Fibroblast of lung (primary cell): ENCODE results near the gene SUPT20HL1. TPM values are rescaled to one million over a fixed set of nuclear protein-coding genes. Genes with fewer than 3 reads are reported as not detected.

Source experiments
- DNase-seq, 2 donors: peaks; one replicate each; pipeline versions ENCODE4 v3.0.0 to v3.0.0-alpha.2; 2010; ENCODE audit warnings: low read depth in 2 of 2
- H2AFZ ChIP-seq: 2 replicates; pipeline ENCODE4 v1.5.1; 2012; ENCODE audit warnings: low read length, control low read depth, inconsistent platforms
- H3K27ac ChIP-seq: 2 replicates; pipeline ENCODE4 v1.5.1; 2011; ENCODE audit warnings: low read length, control low read depth; ENCODE audit not compliant: insufficient read depth
- H3K27me3 ChIP-seq: 2 replicates; pipeline ENCODE4 v1.5.1; 2011; ENCODE audit warnings: mild to moderate bottlenecking, low read length; ENCODE audit not compliant: control insufficient read depth, insufficient read depth
- H3K36me3 ChIP-seq: 2 replicates; pipeline ENCODE4 v1.5.1; 2011; ENCODE audit warnings: low read length; ENCODE audit not compliant: control insufficient read depth, insufficient read depth
- H3K4me1 ChIP-seq: 2 replicates; pipeline ENCODE4 v1.5.1; 2011; ENCODE audit warnings: low read length; ENCODE audit not compliant: control insufficient read depth, insufficient read depth; ENCODE audit errors: extremely low read depth
- H3K4me2 ChIP-seq: 2 replicates; pipeline ENCODE4 v1.5.1; 2011; ENCODE audit warnings: low read length, control low read depth; ENCODE audit not compliant: insufficient read depth; ENCODE audit errors: extremely low read depth
- H3K4me3 ChIP-seq, 4 experiments: fragments of 200-600 bp in 1 of 4; sonication (generic) in 1 of 4; replicated peaks in 1 of 4; 2 replicates each; pipeline ENCODE4 v1.5.1; 2011 to 2016; ENCODE audit warnings: low read length in 4 of 4, low read depth in 3 of 4, mild to moderate bottlenecking in 3 of 4, control low read depth in 2 of 4, inconsistent platforms in 1 of 4, mixed read lengths in 1 of 4; ENCODE audit not compliant: insufficient read depth in 1 of 4; ENCODE audit errors: control extremely low read depth in 1 of 4
- H3K79me2 ChIP-seq: 2 replicates; pipeline ENCODE4 v1.5.1; 2012; ENCODE audit warnings: mild to moderate bottlenecking, low read length, inconsistent platforms; ENCODE audit not compliant: control insufficient read depth, insufficient read depth
- H3K9ac ChIP-seq: 2 replicates; pipeline ENCODE4 v1.5.1; 2011; ENCODE audit warnings: mild to moderate bottlenecking, low read length, control low read depth; ENCODE audit not compliant: insufficient read depth
- H3K9me3 ChIP-seq: 2 replicates; pipeline ENCODE4 v1.5.1; 2012; ENCODE audit warnings: low read depth, low read length; ENCODE audit not compliant: control insufficient read depth, insufficient read depth
- H4K20me1 ChIP-seq: 2 replicates; pipeline ENCODE4 v1.5.1; 2011; ENCODE audit warnings: low read length; ENCODE audit not compliant: control insufficient read depth, insufficient read depth; ENCODE audit errors: extremely low read depth
- EZH2 ChIP-seq: IDR thresholded peaks from 2 replicates; pipeline ENCODE4 v1.5.1; 2012; ENCODE audit warnings: low read length, control low read depth, mild to moderate bottlenecking; ENCODE audit errors: missing control alignments
- polyA plus RNA-seq, 2 donors: library from polyadenylated mRNA; depleted of rRNA in 1 of 2; stranded (reverse) in 1 of 2; unstranded in 1 of 2; fragments of >200 nt; gene quantifications; 2 replicates each; pipeline ENCODE4 v1.2.1, GENCODE V29; 2011 to 2012; ENCODE audit warnings: missing spikeins in 1 of 2
- total RNA-seq: library from RNA; depleted of rRNA; stranded (reverse); fragments of >200 nt; gene quantifications from 2 replicates; pipeline ENCODE4 v1.2.1, GENCODE V29; 2014
- TF ChIP-seq, protein P1 (sequence below), 2 donors: IDR thresholded peaks in 1 of 2; conservative IDR thresholded peaks in 1 of 2; 1 replicate in 1 of 2; 2 replicates in 1 of 2; pipeline ENCODE4 v1.5.1; 2011 to 2012; ENCODE audit warnings: low read length in 2 of 2, control low read depth in 1 of 2, inconsistent platforms in 1 of 2, low read depth in 1 of 2, mild to moderate bottlenecking in 1 of 2

SUPT20HL1 gene
- total and polyA plus RNA-seq, 2 donors (not counting 1 experiment from before 2014, with no cell fraction given): not detected

DNA sequence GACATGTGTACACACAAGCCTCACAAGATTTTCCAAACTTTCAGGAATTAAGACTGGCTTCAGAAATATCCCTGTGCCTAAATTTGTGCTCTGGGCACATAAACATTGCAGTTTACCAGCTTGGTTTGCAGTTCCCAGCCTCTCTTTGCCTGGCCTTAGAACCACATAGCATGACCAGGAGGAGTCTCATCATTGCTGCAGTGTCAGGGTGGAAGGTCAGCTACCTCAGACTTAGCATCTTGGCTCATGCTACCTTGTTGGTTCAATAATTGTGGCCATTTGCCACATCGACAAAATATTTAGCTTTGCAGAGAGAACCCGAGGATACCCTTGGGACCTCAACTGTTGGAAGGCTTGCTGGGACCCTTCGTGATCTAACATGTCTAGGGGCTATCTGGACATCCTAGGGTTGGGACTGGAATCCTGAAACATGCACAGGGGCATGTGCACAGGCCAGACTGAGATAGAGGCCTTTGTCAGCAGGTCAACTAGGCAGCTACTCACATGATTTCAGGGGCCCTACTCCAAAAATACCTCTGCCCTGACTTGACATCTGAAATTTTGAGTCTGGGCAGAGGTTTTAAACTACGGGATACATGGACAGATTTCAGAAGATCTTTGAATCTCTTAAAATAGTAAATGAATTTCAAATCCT lies 38.6 kb upstream of the SUPT20HL1 start:
- DNase-seq: no peak
- H3K27me3 ChIP-seq: no peaks in the 10 kb centered on the region
- no peaks in the 10 kb centered on the region for H3K36me3 ChIP-seq
- H3K4me2 ChIP-seq: no peak overlapping the region
- H3K9ac ChIP-seq: no peak overlapping the region
- no peak overlapping the region for H3K4me3 ChIP-seq
- no peaks in the 10 kb centered on the region for H4K20me1 ChIP-seq
- no peaks in the 10 kb centered on the region for H3K4me1 ChIP-seq
- TF ChIP-seq EZH2: no peak
- H3K9me3 ChIP-seq: no peaks in the 10 kb centered on the region
- H3K79me2 ChIP-seq: no peaks in the 10 kb centered on the region
- H2AFZ ChIP-seq: no peak overlapping the region
- no peak overlapping the region for H3K27ac ChIP-seq

DNA sequence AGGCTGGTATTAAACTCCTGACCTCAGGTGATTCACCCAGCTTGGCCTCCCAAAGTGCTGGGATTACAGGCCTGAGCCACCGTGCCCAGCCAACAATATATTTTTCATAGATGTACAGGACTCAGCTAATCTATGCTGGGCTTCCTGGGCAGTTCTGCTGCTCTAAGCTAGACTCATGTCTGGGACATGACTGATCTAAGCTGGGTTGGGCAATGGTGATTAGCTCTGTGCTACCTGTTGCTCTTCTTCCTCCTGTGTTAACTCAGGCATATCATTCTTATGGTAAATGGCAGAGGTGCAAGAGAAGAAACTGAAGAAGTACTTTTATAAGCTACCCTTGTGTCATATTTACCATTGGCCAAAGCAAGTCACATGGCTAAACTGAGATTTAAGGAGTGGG lies 35.2 kb upstream of the SUPT20HL1 start:
- Histone ChIP-seq H2AFZ (no peak overlapping the region), H3K4me2 (no peak overlapping the region), H3K36me3 (no peaks in the 10 kb centered on the region), H3K4me3 (no peak overlapping the region), H3K27ac (no peak overlapping the region), H3K27me3 (no peaks in the 10 kb centered on the region), H3K9ac (no peak overlapping the region), H3K4me1 (no peaks in the 10 kb centered on the region), H3K9me3 (no peaks in the 10 kb centered on the region), H4K20me1 (no peaks in the 10 kb centered on the region), H3K79me2 (no peaks in the 10 kb centered on the region)
- TF ChIP-seq, protein P1, sequence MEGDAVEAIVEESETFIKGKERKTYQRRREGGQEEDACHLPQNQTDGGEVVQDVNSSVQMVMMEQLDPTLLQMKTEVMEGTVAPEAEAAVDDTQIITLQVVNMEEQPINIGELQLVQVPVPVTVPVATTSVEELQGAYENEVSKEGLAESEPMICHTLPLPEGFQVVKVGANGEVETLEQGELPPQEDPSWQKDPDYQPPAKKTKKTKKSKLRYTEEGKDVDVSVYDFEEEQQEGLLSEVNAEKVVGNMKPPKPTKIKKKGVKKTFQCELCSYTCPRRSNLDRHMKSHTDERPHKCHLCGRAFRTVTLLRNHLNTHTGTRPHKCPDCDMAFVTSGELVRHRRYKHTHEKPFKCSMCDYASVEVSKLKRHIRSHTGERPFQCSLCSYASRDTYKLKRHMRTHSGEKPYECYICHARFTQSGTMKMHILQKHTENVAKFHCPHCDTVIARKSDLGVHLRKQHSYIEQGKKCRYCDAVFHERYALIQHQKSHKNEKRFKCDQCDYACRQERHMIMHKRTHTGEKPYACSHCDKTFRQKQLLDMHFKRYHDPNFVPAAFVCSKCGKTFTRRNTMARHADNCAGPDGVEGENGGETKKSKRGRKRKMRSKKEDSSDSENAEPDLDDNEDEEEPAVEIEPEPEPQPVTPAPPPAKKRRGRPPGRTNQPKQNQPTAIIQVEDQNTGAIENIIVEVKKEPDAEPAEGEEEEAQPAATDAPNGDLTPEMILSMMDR (conservative IDR thresholded peaks at IDR 0.05 in 1 of 2, IDR thresholded peaks at IDR 0.05 in 1 of 2; ENCODE audit: low read depth in 1 of 2, low read length in 2 of 2): no peak
- TF ChIP-seq EZH2: no peak
- DNase-seq: no peak

DNA sequence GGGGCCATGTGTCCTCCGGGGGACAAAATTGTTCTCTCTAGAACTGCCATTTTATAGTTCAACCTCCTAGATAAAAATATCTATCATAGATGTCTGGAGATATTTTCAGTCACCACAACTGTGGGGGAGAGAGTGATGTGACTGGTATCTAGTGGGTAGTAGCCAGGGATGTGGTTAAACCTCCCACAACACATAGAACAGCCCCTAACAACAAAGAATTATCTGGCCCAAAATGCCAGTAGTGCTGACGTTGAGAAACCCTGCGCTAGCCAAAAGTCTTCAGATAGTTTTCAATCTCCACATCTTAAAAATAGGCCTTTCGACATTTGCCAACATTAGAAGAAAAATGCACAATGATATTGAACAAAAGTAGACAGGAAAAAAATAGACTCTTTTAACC lies 27.6 kb upstream of the SUPT20HL1 start:
- H3K4me1 ChIP-seq: no peaks in the 10 kb centered on the region
- no peak for TF ChIP-seq EZH2
- TF ChIP-seq, protein P1 (conservative IDR thresholded peaks at IDR 0.05 in 1 of 2, IDR thresholded peaks at IDR 0.05 in 1 of 2; ENCODE audit: low read depth in 1 of 2, low read length in 2 of 2): no peak
- H2AFZ ChIP-seq: no peak overlapping the region
- H3K36me3 ChIP-seq: no peaks in the 10 kb centered on the region
- DNase-seq: peak in 1 of 2 donors; percentile 72
- H3K9ac ChIP-seq: no peak overlapping the region
- no peak overlapping the region for H3K4me2 ChIP-seq
- no peaks in the 10 kb centered on the region for H4K20me1 ChIP-seq
- H3K27me3 ChIP-seq: no peaks in the 10 kb centered on the region
- no peaks in the 10 kb centered on the region for H3K79me2 ChIP-seq
- H3K4me3 ChIP-seq: no peak overlapping the region
- H3K9me3 ChIP-seq: no peaks in the 10 kb centered on the region
- H3K27ac ChIP-seq: no peak overlapping the region
